CD4-positive, alpha-beta T cell treated with Interleukin-15 for 1 hour (primary cell): ENCODE measurements around the gene HOMER3.
"Not testable (repeated sequence)": the region's sequence is repeated elsewhere in the genome, so short reads cannot be mapped to it uniquely, and the experiment has no call there.

Source experiments
- DNase-seq: peaks from one replicate; pipeline ENCODE4 v3.0.0-alpha.2; 2020

HOMER3 gene

GRCh38 chr19:18952364-18953003 lies 11.5 kb upstream of the HOMER3 start:
- not testable (repeated sequence) for DNase-seq

GRCh38 chr19:18951721-18952281 lies 10.8 kb upstream of the HOMER3 start:
- no peak for DNase-seq

GRCh38 chr19:18949858-18950257 lies 8.8 kb upstream of the HOMER3 start:
- DNase-seq = no peak

- DNase-seq = no peak
Observed at GRCh38 chr19:18948976-18949356, 7.9 kb upstream of the HOMER3 start.

GRCh38 chr19:18948075-18948975 lies 7.3 kb upstream of the HOMER3 start:
- DNase-seq = no peak

GRCh38 chr19:18946918-18947317 lies 5.9 kb upstream of the HOMER3 start:
- DNase-seq = no peak

GRCh38 chr19:18946335-18946734 lies 5.3 kb upstream of the HOMER3 start:
- no peak for DNase-seq

GRCh38 chr19:18945297-18945696 lies 4.3 kb upstream of the HOMER3 start:
- DNase-seq = no peak

GRCh38 chr19:18943465-18943864 lies 2.4 kb upstream of the HOMER3 start:
- DNase-seq = no peak

- DNase-seq = no peak
Observed at GRCh38 chr19:18942692-18943091, 1.7 kb upstream of the HOMER3 start.

- no peak for DNase-seq
Observed at GRCh38 chr19:18941628-18942354, 774 bp upstream of the HOMER3 start.

GRCh38 chr19:18939922-18940768 lies 872 bp downstream of the HOMER3 start:
- DNase-seq = peak; percentile 37

- no peak for DNase-seq
Observed at GRCh38 chr19:18939163-18939562, 1.9 kb downstream of the HOMER3 start.

- no peak for DNase-seq
Observed at GRCh38 chr19:18933297-18933696, 7.7 kb downstream of the HOMER3 start.

GRCh38 chr19:18932216-18932841 lies 8.7 kb downstream of the HOMER3 start:
- peak; percentile 84 for DNase-seq

GRCh38 chr19:18931316-18932162 lies 9.5 kb downstream of the HOMER3 start:
- DNase-seq = no peak

GRCh38 chr19:18929311-18929710 lies 11.7 kb downstream of the HOMER3 start:
- DNase-seq = no peak

GRCh38 chr19:18928018-18928805 lies 12.8 kb downstream of the HOMER3 start:
- no peak for DNase-seq

- DNase-seq = no peak
Observed at GRCh38 chr19:18924684-18925213, 16.3 kb downstream of the HOMER3 start.
